Prostate gland (tissue), 2 donors: ENCODE data around the gene RBM15B.

Experiments
- CTCF ChIP-seq, 4 experiments: fragments of 200-600 bp in 2 of 4; fragments of 450-650 bp in 2 of 4; sonication (generic) in 2 of 4; IDR thresholded peaks; 1 replicate in 3 of 4; 2 replicates in 1 of 4; pipeline ENCODE4 v1.5.1; 2016 to 2019; ENCODE audit warnings: antibody characterized with exemption in 4 of 4, mild to moderate bottlenecking in 2 of 4, moderate library complexity in 2 of 4
- POLR2A ChIP-seq: fragments of 450-650 bp; IDR thresholded peaks from one replicate; pipeline ENCODE4 v1.6.1; 2016; ENCODE audit warnings: antibody characterized with exemption, mild to moderate bottlenecking
- POLR2AphosphoS5 ChIP-seq: sonication (generic); formaldehyde crosslinking; IDR thresholded peaks from one replicate; pipeline ENCODE4 v1.6.1; 2017; ENCODE audit warnings: antibody characterized with exemption

- TF ChIP-seq CTCF (IDR thresholded peaks at IDR 0.05) (no peak), POLR2AphosphoS5 (no peak), POLR2A (no peak)
Observed at GRCh38 chr3:51400166-51400565, 9.1 kb downstream of the RBM15B start.
